HG03064 (cell line): ENCODE measurements around the gene KIRREL3.

Experiments used
- ATAC-seq: cut with Tn5 transposase; IDR thresholded peaks from one replicate; pipeline ENCODE4 v1.9.1; 2021; ENCODE audit warnings: low read depth; ENCODE audit not compliant: unreplicated experiment

The KIRREL3 gene

DNA sequence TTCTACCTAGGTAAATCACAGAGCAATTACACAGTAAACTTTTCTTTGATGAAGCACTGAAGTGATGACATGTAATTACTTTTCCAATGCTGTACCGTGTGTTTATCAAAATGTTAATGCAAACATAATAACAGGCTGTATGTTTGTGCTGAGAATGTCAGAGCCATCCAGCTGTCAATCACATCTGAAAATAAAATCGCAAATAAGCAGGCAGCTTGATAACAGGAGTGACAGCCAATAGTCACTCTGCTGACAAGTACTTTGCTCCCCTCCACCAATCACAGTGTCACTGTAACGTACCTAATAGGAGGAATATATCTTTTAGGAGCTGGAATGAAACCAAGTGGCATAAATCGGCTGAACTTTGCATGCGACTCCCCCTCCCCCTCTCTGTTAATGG lies 119.7 kb downstream of the KIRREL3 start:
- ATAC-seq, result no peak

DNA sequence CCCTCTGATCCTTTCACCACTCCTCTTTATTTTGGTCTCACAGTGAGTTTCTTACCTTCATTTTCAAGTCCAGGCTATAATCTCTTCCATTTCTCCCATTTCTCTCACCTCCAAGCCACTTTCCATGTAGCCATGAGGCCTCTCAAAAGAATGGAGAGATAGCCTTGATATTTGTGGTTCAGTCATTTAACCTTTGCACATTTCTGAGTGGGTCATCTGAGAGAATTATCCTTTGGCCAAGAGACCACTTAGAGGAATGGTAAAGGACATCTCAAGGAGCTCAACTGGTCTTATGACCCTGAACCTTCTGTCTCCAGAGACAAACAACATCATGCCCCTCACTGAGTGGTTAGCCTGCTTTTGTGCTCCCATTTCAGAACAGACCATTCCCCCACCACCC lies 121.1 kb downstream of the KIRREL3 start:
- ATAC-seq, result no peak

DNA sequence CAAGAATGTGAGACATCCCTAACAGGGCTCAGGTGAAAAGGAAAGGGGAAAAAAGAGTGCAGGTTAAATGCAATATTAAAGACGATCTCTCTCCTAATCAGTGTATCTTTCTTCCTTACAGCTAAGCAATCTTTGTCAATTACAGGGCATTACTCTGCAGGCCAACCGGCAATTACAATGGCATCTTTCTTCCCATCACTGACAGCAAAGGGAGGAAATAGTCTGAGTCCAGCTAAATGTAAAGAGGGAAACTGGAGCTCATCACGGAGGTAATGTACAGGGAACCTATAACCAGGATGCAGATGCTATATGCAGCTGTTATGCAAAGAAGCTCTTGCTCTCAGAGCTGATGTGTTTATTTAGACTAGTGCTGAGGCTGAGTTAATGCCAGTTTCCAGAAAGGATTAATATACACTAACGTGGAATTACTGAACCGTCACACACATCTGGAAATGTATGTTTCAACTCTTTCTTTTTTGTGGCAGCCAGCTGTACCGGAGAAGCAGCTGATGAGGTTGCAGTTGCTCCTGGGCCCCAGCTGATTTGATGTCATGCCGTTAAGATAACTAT lies 121.6 kb downstream of the KIRREL3 start:
- no peak for ATAC-seq

DNA sequence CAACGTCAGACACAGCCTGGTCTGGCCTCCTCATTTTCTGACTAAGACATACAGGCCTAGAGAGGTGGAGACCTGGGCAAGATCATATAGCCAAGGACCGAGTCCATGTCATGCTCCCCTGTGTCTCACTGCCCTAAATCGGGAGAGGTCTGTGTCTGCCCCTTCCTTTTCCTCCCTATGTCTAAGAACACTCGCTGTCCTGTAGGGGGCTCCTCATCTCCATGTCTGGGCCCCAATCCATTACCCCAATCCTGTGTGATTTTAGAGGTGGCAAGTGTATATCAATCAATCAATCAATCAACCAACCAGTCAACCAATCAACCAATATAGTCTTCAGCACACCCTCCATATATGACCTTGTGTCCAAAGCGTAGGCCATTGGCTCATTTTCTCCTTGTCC lies 125.7 kb downstream of the KIRREL3 start:
- no peak for ATAC-seq

DNA sequence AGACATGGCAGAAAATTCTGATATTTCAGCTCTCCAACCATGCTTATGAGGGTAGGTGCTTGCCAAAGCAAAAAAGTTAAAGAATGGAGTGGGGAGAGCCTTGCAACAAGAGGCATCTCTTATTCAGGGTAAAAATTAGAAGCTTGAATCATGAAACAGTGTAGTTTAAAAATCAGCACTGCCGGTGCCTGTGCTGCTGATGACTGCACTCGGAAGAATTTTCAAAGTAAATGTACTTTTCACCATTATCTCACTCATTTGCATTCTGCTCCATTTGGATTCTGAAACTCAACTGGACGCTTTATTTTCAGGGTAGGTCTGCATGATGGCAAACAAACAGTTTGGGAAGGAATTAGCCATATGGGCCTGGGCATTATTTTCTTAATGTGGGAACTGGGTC lies 126.3 kb downstream of the KIRREL3 start:
- ATAC-seq, result no peak

DNA sequence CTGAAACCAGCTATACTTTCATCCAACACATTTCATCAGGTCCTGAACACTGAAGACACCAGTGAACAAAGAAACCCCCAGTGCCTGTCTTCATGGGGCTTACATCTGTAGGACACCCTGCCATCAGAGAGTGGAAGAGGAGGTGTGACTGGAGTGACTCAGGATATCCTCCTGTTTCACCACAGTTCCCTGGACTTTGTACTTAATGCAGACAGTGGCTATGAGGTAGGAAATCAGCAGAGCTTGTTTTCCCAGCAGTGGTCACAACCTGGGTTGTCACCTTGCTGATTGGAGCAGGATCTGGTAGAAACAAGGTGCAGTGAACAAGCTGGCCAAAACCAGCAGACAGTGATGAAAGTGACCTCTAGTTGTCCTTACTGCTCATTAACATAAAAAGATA lies 128.8 kb downstream of the KIRREL3 start:
- no peak for ATAC-seq

DNA sequence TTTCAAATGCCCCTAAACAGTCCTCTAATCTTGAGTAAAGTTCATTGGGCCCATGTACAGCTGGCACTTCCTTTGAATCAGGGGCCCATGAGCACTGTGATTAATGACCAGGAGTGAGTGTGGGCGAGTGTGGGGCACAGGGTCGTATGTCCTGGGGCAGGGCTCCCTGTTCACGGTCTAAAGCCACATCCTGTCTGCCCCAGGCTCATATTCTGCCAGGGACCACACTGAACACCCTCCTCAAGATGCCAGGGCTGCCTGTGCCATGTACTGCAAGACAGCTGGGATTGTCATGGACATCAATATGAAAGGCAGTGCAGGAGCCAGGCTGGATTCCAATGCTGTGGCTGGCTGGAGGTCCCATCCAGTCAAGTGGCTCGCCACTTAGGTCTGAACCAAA lies 130.5 kb downstream of the KIRREL3 start:
- no peak for ATAC-seq

DNA sequence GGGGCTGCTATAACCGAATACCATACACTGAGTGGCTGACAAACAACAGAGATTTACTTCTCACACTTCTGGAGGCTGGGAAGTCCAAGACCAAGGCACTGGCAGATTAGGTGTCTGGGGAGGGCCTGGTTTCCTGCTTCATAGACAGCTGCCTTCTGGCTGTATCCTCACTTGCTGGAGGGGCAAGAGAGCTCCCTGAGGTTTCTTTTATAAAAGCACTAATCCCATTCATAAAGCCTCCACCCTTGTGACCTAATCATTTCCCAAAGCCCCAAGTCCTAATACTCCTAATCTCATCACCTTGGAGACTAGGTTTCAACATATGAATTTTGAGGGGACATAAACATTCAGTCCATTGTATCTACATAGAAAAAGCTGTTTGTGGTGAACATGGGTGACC lies 131.8 kb downstream of the KIRREL3 start:
- no peak for ATAC-seq

DNA sequence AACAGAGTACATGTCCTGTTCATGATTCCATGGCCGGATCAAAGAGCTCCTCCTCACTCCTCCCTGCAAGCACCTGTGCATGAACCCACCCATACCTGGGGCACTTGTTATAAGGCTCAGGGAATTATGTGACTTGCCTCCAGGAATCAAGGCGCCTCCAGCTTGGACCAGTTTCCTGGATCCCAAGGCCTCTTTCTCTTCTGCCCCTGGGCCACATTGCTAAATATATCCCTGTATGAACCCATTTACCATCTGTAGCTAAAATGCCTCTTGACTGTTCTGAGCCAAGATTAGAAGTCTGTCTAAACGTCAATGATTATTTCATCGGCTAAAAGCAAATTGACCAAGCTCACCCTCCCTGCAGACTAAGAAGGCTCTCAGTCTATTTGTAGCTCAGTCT lies 135.6 kb downstream of the KIRREL3 start:
- no peak for ATAC-seq

DNA sequence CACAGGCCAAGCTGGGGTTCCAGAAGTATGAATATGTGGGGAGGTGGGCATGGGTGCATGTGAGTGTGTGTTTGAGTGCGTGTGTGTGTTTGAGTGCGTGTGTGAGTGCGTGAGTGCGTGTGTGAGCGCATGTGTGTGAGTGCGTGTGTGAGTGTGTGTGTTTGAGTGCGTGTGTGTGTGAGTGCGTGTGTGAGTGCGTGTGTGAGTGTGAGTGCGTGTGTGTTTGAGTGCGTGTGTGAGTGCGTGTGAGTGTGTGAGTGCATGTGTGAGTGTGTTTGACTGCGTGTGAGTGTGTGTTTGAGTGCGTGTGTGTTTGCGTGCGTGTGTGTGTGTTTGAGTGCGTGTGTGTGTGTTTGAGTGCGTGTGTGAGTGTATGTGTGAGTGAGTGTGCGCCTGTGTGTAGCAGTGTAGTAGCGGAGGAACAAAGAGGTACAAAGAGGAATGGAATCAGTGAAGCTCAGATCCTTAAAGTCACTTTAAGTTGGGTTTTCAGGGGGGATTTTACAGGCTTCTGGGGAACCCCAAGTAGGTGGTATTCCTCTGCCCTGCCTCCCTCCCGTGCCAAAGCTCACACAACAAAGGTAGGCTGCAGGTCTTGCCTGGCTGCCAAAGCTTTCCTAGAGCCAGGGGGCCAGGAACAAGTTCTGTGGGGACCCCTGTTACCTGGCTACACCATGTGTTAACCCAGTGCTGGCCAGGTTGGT lies 137.1 kb downstream of the KIRREL3 start:
- ATAC-seq, result no peak

DNA sequence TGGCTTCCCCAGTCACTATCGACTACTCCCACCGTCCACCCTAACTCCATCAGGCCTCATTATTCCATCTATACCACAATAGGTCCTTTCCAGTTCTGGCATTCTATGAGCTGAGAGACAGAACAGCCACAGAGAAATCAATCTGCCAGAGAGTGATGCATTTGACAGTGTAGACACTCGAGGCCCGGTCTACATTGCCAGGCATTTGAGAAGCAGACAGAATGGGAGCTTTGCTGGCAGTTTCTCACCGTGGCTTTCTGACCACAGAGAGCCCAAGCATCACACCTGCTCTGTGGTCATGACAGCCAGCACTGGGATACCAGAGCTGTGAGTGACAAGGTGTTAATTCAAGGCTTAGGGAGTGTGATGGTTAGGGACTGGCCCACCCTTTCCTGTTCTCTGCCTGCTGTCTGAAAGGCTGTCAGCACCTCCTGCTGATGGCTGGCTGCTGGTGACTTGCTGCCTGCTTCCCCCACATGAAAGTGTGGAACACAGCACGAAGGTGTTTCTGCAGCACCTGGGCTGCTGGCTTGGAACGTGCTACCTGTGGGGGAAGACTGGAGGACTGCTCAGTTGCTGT lies 137.8 kb downstream of the KIRREL3 start:
- ATAC-seq, result no peak

DNA sequence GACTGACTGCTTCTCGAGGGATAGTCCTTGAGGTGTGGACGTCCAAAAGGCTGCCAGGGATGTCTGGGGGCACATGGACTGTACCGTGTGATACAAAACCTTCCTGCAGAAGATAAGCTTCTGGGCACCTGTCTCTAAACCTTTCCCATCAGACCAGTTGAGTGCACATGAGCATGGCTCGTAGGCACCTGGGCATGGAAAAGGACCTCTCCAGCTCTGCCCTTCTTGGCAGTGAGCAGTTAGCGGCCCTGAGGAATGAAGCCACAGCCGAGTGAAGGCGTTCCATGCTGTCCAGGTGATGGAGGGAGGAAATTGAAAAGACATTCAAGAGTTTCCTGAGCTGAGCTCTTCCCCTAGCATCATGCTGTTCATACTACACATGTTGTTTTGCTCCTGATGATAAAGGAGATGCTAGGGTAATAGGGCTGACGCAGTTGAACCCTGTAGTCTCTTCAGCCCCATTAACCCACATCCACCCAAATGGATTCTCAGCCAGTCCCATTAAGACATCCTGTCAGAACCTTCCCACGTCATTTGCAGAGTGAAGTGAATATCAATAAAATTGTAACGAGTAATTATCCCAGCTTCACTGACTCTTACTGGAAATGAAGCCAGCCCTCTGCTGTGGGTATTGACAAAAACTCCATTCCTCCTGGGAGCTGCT lies 138.6 kb downstream of the KIRREL3 start:
- ATAC-seq, result no peak

DNA sequence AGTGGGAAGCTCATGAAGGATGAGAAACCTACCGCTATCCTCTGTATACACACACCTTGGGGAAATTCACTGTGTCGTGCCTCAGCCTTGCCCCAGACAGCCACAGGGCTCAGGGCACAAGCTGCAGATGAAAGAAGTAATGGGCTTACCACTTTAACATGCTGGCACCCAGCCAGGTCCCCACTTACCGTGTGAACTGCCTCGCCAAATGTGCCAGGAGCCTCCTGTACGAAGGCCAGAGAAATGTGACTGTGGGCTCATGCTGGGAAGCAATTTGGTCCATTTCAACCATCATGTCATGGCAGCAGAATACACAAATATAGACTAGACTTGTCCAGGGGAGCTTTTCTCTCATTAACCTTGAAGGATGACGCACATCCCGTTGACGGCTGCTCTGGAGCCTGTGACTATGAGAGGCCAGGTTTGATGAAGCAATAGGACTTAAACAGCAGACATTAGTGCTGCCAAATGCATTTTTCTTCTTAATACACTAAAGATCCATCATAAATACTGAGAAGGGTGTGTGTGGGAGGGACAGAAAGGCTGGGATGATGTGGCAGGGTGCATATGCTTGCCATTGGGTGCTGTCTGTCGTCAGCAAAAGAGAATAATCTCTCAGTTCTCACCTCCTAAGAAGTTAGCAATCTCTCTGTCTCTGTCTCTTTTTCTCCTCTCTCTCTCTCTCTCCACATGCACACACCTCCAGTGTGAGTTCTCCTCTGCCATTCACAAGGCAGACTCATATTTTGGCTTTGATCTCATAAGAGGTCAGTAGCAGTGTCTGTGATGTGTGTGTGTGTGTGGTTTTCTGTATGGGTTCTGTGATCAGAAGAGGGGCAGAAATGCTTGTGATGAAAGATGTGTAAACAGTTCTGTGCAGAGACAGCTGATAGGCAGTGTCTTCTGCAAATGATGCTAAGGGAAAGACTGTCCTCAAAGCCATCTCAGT lies 142.4 kb downstream of the KIRREL3 start:
- ATAC-seq, result no peak

DNA sequence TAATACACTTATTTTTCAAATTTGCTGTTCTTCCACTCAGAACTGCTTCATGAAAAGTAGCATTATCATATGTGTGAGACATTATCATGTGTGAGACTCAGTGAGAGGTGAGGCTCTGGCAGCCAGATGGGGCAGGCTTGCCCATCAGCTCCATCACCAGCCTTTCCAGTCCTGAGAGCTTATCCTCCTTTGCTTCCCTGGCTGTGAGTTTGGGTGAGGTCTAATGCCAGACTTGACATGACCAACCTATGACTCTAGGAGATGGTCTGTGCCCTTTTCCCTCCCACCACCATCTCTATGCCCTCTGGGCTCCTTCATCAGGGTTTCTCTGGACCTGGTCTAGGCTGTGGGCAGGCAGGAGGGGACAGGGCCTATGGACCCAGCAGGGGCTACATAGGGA lies 145.0 kb downstream of the KIRREL3 start:
- no peak for ATAC-seq

DNA sequence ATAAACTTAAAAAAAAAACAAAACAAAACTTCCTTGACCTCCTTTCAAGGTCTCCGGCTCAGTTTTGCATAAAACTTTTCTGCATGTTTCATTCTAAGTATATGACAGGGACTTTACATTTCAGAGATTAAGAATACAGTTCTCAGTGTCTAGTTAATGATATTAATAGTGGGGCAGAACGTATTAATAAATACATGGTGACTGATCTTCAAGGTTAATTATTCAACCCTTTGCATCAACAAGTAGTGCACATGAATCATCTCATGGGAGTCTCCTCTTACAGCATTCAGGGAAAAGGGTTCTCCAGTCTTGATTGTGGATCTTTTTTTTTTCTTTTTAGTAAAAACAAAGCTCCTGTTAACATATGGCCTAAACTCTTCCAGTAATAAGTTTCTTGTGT lies 146.8 kb downstream of the KIRREL3 start:
- no peak for ATAC-seq

DNA sequence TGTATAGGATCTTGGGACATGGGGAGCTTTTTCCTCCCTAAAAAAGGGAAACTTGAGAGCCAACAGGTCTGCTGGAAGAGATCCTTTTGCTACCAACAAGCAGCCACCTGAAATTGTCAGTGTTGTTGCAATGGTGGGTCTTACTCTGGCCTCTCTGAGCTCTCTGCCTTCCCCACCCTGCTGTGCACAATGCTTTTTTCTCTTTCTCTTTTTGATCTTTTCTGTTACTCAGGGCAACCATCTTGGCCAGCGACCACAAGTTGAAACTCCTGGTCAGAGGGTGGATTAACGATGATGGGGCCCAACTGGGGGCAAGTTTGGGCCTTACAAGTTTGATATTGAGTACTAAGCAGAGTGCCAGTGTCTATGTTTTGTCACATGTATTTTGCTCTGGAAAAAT lies 155.8 kb downstream of the KIRREL3 start:
- ATAC-seq, result no peak

DNA sequence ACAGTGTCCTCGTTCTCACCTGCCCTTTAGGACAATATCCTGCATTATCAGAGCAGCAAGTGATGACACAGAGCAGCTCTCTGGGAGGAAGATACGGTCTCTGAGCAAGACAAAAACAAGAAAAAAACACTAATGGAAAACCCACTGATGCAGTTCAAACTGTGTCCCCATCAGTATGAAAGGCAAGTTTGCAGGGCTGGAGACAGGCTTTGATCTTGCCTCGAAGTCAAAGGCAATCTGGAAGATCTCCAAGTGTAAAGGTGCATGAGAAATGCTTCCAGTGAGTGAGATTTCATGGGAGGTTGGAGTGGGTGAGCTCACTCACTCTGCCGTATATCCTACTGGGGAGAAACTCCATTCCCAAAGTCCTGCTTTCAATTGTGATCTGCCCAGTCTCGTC lies 157.5 kb downstream of the KIRREL3 start:
- ATAC-seq, result no peak

DNA sequence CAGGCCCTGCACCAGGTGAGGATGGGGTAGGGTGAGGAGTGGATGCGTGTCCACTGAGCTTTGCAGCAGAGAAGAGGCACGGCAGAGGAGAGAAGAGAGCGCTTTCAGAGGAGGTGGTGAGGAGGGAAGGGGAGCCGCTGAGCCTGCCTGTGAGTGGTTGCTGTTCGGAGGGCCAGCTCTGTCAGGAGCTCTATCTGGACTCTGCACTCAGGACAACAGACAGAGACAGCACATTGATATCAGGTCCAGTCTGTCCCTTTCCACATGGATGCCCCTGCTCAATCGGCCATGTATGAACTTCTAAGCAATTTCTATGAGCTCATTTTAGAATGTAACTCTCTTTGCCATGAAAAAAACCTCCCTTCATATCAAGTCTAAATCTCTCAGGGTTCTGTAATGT lies 158.6 kb downstream of the KIRREL3 start:
- ATAC-seq, result no peak

DNA sequence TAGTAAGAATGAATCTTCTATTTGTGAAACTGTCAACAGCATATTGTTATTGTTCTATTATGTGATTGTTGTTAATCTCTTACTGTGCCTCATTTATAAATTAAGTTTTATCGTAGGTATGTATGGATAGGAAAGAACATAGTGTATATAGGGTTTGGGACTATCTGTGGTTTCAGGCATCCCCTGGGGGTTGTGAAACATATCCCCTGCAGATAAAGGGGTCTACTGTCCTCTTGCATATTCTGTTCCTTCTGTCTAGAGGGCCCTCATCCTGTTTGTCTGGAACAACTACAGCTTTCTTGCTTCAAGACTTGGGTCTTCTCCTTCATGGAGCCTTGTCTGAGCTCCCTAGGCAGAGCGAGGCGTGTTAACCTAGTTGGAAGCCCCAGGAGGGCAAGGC lies 159.6 kb downstream of the KIRREL3 start:
- ATAC-seq, result no peak

DNA sequence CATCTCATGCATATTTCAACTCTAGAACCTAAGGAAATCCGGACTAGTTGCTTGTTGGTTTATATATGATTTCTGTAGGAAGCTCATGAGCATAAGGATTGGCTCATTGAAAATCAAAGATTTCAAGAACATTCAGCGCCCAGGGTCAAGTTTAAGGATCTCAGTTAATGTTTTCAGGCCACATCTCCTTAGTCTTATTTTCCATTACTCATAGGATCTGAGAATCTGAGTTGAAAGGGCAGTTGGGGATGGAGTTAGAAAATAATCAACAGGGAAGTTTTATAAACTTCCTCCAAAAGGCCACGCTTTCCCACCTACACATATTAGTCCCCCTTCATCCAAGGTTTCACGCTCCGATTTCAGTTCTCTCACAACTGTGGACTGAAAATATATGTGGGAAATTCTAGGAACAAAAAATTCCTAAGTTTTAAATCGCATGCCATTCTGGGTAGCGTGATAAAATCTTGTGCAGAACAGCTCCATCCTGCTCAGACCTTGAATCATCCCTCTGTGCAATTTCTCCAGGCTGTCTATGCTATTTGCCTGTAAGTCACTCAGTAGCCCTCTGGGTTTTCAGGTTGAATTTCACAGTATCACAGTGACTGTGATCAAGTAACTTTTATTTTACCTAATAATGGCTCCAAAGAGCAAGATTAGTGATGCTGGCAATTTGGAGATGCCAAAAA lies 160.2 kb downstream of the KIRREL3 start:
- ATAC-seq, result no peak
